ENCODE data around the gene VTI1A. TPM values are rescaled to one million over a fixed set of nuclear protein-coding genes. Genes with fewer than 3 reads are reported as not detected.

The VTI1A gene
- total RNA-seq, 1 experiment from 2014 or later, result 28.6 TPM

DNA sequence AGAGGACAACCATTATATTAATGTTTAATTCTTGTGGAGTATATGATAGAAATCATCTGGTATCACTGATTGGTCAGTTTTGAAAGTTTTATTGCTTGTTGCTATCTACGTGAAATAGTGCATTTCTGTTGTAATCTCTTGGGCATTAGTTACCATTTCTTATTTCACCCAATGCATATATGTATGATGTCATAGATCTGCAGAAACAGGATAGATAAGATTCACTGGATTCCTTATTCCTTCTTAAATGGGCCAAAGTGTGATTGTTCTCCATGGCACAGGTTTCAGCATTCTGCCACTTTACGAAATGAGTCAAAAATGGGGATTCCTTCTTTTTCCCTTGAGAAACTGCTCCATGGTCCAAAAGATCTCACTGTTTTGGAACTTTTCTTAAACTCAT, 56.6 kb downstream of the VTI1A start:
- TF ChIP-seq, protein P1, sequence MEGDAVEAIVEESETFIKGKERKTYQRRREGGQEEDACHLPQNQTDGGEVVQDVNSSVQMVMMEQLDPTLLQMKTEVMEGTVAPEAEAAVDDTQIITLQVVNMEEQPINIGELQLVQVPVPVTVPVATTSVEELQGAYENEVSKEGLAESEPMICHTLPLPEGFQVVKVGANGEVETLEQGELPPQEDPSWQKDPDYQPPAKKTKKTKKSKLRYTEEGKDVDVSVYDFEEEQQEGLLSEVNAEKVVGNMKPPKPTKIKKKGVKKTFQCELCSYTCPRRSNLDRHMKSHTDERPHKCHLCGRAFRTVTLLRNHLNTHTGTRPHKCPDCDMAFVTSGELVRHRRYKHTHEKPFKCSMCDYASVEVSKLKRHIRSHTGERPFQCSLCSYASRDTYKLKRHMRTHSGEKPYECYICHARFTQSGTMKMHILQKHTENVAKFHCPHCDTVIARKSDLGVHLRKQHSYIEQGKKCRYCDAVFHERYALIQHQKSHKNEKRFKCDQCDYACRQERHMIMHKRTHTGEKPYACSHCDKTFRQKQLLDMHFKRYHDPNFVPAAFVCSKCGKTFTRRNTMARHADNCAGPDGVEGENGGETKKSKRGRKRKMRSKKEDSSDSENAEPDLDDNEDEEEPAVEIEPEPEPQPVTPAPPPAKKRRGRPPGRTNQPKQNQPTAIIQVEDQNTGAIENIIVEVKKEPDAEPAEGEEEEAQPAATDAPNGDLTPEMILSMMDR (IDR thresholded peaks at IDR 0.05; ENCODE audit: unreplicated experiment), result no peak
- no peak for DNase-seq
- intact Hi-C loops (cut with micrococcal nuclease; ENCODE audit: unreplicated experiment), result no loop called here
- H3K4me1 Mint-ChIP-seq (ENCODE audit: low read depth, unreplicated experiment), result no peaks in the 10 kb centered on the region
- H3K9me3 Mint-ChIP-seq (ENCODE audit: low read depth, unreplicated experiment), result no peaks in the 10 kb centered on the region
- CTCF ChIA-PET, result no interaction called here
- H3K4me3 Mint-ChIP-seq (ENCODE audit: low read depth, unreplicated experiment), result no peak overlapping the region
- H3K27ac Mint-ChIP-seq (ENCODE audit: unreplicated experiment), result no peak overlapping the region
- no peaks in the 10 kb centered on the region for H3K27me3 Mint-ChIP-seq (ENCODE audit: unreplicated experiment)
- no TSS peak for BruUV-seq (replicated peaks)
- H3K36me3 Mint-ChIP-seq (ENCODE audit: insufficient read depth, unreplicated experiment), result no peaks in the 10 kb centered on the region

DNA sequence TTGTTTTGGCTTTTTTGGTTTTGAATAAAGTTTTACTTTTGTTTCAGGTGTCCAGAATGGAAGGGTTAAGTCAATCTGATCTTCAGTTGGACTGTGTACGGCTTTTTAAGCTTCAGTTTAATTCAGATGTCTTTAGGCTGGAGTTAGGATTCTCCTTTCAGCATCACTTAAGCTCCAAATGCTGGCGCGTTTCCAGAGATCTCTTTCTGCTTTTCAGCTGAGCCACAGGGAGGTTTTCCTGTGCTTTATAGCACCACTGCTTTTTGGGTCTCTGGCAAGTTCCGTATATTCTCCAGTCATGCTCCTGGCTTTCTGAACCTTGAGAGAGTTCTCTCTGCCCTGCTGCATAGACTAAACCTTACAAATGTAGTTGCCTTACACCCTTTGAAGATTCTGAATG, 60.0 kb downstream of the VTI1A start:
- no peak for DNase-seq
- no peak overlapping the region for H3K4me3 Mint-ChIP-seq (ENCODE audit: low read depth, unreplicated experiment)
- H3K36me3 Mint-ChIP-seq (ENCODE audit: insufficient read depth, unreplicated experiment), result no peaks in the 10 kb centered on the region
- CTCF ChIA-PET, result no interaction called here
- no peaks in the 10 kb centered on the region for H3K9me3 Mint-ChIP-seq (ENCODE audit: low read depth, unreplicated experiment)
- no peaks in the 10 kb centered on the region for H3K27me3 Mint-ChIP-seq (ENCODE audit: unreplicated experiment)
- TF ChIP-seq, protein P1 (IDR thresholded peaks at IDR 0.05; ENCODE audit: unreplicated experiment), result no peak
- no peaks in the 10 kb centered on the region for H3K4me1 Mint-ChIP-seq (ENCODE audit: low read depth, unreplicated experiment)
- BruUV-seq (replicated peaks), result no TSS peak
- no peak overlapping the region for H3K27ac Mint-ChIP-seq (ENCODE audit: unreplicated experiment)
- intact Hi-C loops (cut with micrococcal nuclease; ENCODE audit: unreplicated experiment), result no loop called here

DNA sequence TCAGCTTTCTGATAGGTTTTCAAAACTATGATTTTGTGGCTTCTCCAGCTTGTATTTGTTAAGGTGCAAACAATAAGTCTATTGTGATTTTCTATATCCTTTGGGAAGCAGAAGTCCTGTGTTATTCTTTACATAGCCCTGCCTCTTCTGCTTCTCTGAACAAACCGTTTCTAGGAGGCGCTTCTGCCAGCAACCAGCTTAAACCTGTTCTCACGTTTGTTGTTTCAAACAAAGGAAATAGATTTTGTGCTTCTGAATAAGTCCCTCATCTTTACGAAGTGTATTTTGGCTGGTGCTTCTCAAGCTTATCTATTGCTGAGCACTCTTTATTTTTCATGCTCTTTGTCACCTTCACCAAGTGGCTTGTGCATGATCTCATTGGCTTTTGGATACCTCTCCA, 61.0 kb downstream of the VTI1A start:
- intact Hi-C loops (cut with micrococcal nuclease; ENCODE audit: unreplicated experiment), result no loop called here
- no peak for DNase-seq
- no peak overlapping the region for H3K4me3 Mint-ChIP-seq (ENCODE audit: low read depth, unreplicated experiment)
- no peaks in the 10 kb centered on the region for H3K4me1 Mint-ChIP-seq (ENCODE audit: low read depth, unreplicated experiment)
- TF ChIP-seq, protein P1 (IDR thresholded peaks at IDR 0.05; ENCODE audit: unreplicated experiment), result no peak
- BruUV-seq (replicated peaks), result no TSS peak
- H3K27ac Mint-ChIP-seq (ENCODE audit: unreplicated experiment), result no peak overlapping the region
- H3K27me3 Mint-ChIP-seq (ENCODE audit: unreplicated experiment), result no peaks in the 10 kb centered on the region
- H3K36me3 Mint-ChIP-seq (ENCODE audit: insufficient read depth, unreplicated experiment), result no peaks in the 10 kb centered on the region
- CTCF ChIA-PET, result no interaction called here
- H3K9me3 Mint-ChIP-seq (ENCODE audit: low read depth, unreplicated experiment), result no peaks in the 10 kb centered on the region

DNA sequence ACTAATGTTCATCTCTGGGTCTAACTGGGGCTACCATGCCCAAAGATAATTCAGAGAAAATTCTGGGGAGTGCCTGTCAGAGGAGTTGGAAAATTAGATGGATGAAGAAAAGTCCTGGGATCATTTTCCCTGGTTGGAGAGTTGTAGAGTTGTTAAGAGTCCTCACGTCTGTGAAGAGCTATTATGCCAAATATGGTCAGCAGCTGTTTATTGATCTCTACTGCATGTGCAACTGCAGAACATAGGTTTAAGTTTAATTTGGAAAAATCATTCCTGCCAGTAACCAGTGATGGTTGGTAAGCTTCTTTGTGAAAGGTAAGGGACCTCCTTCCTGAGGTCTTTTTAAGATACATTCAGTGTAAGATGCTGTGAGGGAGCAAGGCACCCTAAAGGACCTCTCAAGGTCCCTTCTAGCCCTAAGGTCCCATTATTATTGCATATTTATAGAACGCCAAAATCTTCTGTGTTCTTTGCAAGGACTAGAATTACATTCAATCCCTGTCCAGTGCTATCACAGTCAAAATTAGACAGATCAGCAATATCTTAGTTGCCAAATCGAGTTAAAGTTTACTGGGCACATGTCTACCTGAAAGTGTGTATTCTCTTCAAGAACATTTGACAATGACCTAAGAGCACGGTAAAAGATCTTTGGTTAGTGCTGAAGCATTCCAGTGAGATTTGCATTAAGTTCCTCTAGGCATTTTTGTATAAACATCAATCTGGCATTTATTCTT, 62.7 kb downstream of the VTI1A start:
- BruUV-seq (replicated peaks), result no TSS peak

More for the DNA sequence above, 62.7 kb downstream of the VTI1A start:
- TF ChIP-seq, protein P1 (IDR thresholded peaks at IDR 0.05; ENCODE audit: unreplicated experiment), result no peak
- H3K36me3 Mint-ChIP-seq (ENCODE audit: insufficient read depth, unreplicated experiment), result no peaks in the 10 kb centered on the region
- no peaks in the 10 kb centered on the region for H3K9me3 Mint-ChIP-seq (ENCODE audit: low read depth, unreplicated experiment)
- intact Hi-C loops (cut with micrococcal nuclease; ENCODE audit: unreplicated experiment), result no loop called here
- no peaks in the 10 kb centered on the region for H3K4me1 Mint-ChIP-seq (ENCODE audit: low read depth, unreplicated experiment)
- H3K4me3 Mint-ChIP-seq (ENCODE audit: low read depth, unreplicated experiment), result no peak overlapping the region
- no peaks in the 10 kb centered on the region for H3K27me3 Mint-ChIP-seq (ENCODE audit: unreplicated experiment)
- CTCF ChIA-PET, result no interaction called here
- no peak for DNase-seq
- H3K27ac Mint-ChIP-seq (ENCODE audit: unreplicated experiment), result no peak overlapping the region

Measured in Calu3 (cell line).